ENCODE data around the gene QSOX1.

DNA sequence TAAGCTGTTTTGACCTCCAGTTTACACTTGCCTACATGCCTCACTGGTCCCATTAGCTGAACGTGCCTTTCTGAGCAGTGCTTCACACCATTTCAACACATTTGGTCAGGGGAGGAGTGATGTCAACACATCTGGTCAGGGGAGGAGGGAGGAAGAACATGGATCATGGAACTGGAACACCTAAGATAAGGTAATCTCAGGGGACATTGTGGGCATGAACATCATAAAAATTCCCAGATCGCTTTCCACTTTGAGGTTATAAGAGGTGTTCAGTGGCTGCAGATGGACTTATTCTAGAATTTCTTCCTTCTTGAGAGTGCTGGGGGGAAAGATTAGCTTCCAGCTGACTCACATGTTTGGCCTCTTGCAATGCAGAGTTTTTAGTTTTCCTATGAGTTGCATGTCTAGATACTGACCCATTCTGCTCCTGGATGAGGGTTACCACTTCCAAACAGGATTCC is 2.0 kb downstream of the QSOX1 start:
- TF ChIP-seq POLR2A (IDR thresholded peaks at IDR 0.05; ENCODE audit: low read depth, low read length) (no peak), RAD21 (IDR thresholded peaks at IDR 0.05; ENCODE audit: low read length) (no peak), SMC3 (IDR thresholded peaks at IDR 0.05; ENCODE audit: low read depth, low read length) (no peak), MXI1 (IDR thresholded peaks at IDR 0.05; ENCODE audit: borderline replicate concordance, low read depth, low read length) (no peak), RFX5 (IDR thresholded peaks at IDR 0.05; ENCODE audit: low read depth, low read length) (no peak), BHLHE40 (IDR thresholded peaks at IDR 0.05; ENCODE audit: low read depth, low read length) (peak; percentile 71), FOS (IDR thresholded peaks at IDR 0.05; ENCODE audit: low read depth, low read length) (no peak), MAFK (IDR thresholded peaks at IDR 0.05; ENCODE audit: low read depth, low read length) (no peak), CHD1 (IDR thresholded peaks at IDR 0.05; ENCODE audit: low read depth, low read length) (no peak)
- TF ChIP-seq, protein P1, sequence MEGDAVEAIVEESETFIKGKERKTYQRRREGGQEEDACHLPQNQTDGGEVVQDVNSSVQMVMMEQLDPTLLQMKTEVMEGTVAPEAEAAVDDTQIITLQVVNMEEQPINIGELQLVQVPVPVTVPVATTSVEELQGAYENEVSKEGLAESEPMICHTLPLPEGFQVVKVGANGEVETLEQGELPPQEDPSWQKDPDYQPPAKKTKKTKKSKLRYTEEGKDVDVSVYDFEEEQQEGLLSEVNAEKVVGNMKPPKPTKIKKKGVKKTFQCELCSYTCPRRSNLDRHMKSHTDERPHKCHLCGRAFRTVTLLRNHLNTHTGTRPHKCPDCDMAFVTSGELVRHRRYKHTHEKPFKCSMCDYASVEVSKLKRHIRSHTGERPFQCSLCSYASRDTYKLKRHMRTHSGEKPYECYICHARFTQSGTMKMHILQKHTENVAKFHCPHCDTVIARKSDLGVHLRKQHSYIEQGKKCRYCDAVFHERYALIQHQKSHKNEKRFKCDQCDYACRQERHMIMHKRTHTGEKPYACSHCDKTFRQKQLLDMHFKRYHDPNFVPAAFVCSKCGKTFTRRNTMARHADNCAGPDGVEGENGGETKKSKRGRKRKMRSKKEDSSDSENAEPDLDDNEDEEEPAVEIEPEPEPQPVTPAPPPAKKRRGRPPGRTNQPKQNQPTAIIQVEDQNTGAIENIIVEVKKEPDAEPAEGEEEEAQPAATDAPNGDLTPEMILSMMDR (conservative IDR thresholded peaks at IDR 0.05; ENCODE audit: low read depth, low read length), result no peak
- TF ChIP-seq, protein P2, sequence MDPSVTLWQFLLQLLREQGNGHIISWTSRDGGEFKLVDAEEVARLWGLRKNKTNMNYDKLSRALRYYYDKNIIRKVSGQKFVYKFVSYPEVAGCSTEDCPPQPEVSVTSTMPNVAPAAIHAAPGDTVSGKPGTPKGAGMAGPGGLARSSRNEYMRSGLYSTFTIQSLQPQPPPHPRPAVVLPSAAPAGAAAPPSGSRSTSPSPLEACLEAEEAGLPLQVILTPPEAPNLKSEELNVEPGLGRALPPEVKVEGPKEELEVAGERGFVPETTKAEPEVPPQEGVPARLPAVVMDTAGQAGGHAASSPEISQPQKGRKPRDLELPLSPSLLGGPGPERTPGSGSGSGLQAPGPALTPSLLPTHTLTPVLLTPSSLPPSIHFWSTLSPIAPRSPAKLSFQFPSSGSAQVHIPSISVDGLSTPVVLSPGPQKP (IDR thresholded peaks at IDR 0.05; ENCODE audit: borderline replicate concordance, low read depth, low read length), result no peak
- TF ChIP-seq, protein P3, sequence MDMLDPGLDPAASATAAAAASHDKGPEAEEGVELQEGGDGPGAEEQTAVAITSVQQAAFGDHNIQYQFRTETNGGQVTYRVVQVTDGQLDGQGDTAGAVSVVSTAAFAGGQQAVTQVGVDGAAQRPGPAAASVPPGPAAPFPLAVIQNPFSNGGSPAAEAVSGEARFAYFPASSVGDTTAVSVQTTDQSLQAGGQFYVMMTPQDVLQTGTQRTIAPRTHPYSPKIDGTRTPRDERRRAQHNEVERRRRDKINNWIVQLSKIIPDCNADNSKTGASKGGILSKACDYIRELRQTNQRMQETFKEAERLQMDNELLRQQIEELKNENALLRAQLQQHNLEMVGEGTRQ (IDR thresholded peaks at IDR 0.05; ENCODE audit: low read depth, low read length), result no peak
